SK-N-SH (cell line): ENCODE data around the gene NKAIN4. TPM values are rescaled to one million over a fixed set of nuclear protein-coding genes. Genes with fewer than 3 reads are reported as not detected.

Experiments used
- CTCF ChIA-PET: fragments of 300-600, 350-600 bp; formaldehyde crosslinking; extraction: SDS; loops from one replicate; lab custom pipeline; 2021; lab: Yijun Ruan, JAX
- POLR2A ChIA-PET: fragments of 350-600 bp; sonication (Branson Sonifier 250); formaldehyde crosslinking; extraction: SDS; loops from one replicate; lab custom pipeline; 2020; ENCODE audit warnings: antibody characterized with exemption, inconsistent platforms; lab: Yijun Ruan, JAX
- DNase-seq: peaks from one replicate; pipeline ENCODE4 v3.0.0; 2012
- H2AFZ ChIP-seq: fragments of 200-600 bp; sonication (generic); 2 replicates; pipeline ENCODE4 v1.8.1; 2016; ENCODE audit warnings: antibody characterized with exemption, mild to moderate bottlenecking, low read depth
- H3F3A ChIP-seq: fragments of 200-600 bp; sonication (generic); replicated peaks from 2 replicates; pipeline ENCODE3; 2016; ENCODE audit warnings: antibody characterized with exemption, mild to moderate bottlenecking; ENCODE audit not compliant: insufficient read depth
- H3K27ac ChIP-seq, 2 experiments: fragments of 200-500 bp in 1 of 2; fragments of 200-600 bp in 1 of 2; sonication (Bioruptor generic) in 1 of 2; sonication (generic), shearing (Covaris generic) in 1 of 2; 2 replicates each; pipeline versions ENCODE4 v1.5.1 to v1.6.1; 2014 to 2016; ENCODE audit warnings: low read depth in 2 of 2, inconsistent platforms in 1 of 2, low read length in 1 of 2, mild to moderate bottlenecking in 1 of 2, mixed read lengths in 1 of 2
- H3K27me3 ChIP-seq: fragments of 200-600 bp; sonication (generic), shearing (Covaris generic); 2 replicates; pipeline ENCODE4 v1.6.1; 2016; ENCODE audit warnings: mixed run types; ENCODE audit not compliant: insufficient read depth
- H3K36me3 ChIP-seq, 2 experiments: fragments of 200-500 bp in 1 of 2; fragments of 200-600 bp in 1 of 2; sonication (Bioruptor generic) in 1 of 2; sonication (generic) in 1 of 2; replicated peaks in 1 of 2; 2 replicates each; pipeline versions ENCODE3 to v1.5.1; 2014 to 2016; ENCODE audit warnings: low read length in 1 of 2, mild to moderate bottlenecking in 1 of 2; ENCODE audit not compliant: insufficient read depth in 2 of 2, control insufficient read depth in 1 of 2
- H3K4me1 ChIP-seq, 2 experiments: fragments of 200-500 bp in 1 of 2; fragments of 200-600 bp in 1 of 2; sonication (Bioruptor generic) in 1 of 2; sonication (generic), shearing (Covaris generic) in 1 of 2; 2 replicates each; pipeline versions ENCODE4 v1.5.1 to v1.6.1; 2014 to 2016; ENCODE audit warnings: low read depth in 1 of 2, low read length in 1 of 2, mixed run types in 1 of 2; ENCODE audit not compliant: insufficient read depth in 2 of 2, control insufficient read depth in 1 of 2
- H3K4me2 ChIP-seq: fragments of 200-600 bp; sonication (generic), shearing (Covaris generic); 2 replicates; pipeline ENCODE4 v1.6.1; 2017; ENCODE audit warnings: mixed run types
- H3K4me3 ChIP-seq, 2 experiments: fragments of 200-500 bp in 1 of 2; fragments of 200-600 bp in 1 of 2; sonication (Bioruptor generic) in 1 of 2; sonication (generic), shearing (Covaris generic) in 1 of 2; 2 replicates each; pipeline versions ENCODE4 v1.5.1 to v1.8.1; 2014 to 2016; ENCODE audit warnings: low read depth in 2 of 2, inconsistent platforms in 1 of 2, low read length in 1 of 2, mild to moderate bottlenecking in 1 of 2, mixed read lengths in 1 of 2, moderate library complexity in 1 of 2
- H3K79me2 ChIP-seq: fragments of 200-600 bp; sonication (generic); 2 replicates; pipeline ENCODE4 v1.8.1; 2017; ENCODE audit warnings: mild to moderate bottlenecking; ENCODE audit not compliant: insufficient read depth
- H3K9ac ChIP-seq: fragments of 200-600 bp; sonication (generic); 2 replicates; pipeline ENCODE4 v1.6.1; 2017; ENCODE audit warnings: mixed run types
- H3K9me2 ChIP-seq: fragments of 200-600 bp; sonication (generic); 2 replicates; pipeline ENCODE4 v1.6.1; 2017; ENCODE audit warnings: mixed run types
- H3K9me3 ChIP-seq: fragments of 200-600 bp; sonication (generic); 2 replicates; pipeline ENCODE4 v1.6.1; 2017; ENCODE audit warnings: mixed run types, mild to moderate bottlenecking, moderate library complexity
- H4K20me1 ChIP-seq: fragments of 200-600 bp; sonication (generic); 2 replicates; pipeline ENCODE4 v1.6.1; 2017; ENCODE audit warnings: mild to moderate bottlenecking, mixed run types; ENCODE audit not compliant: insufficient read depth
- CHD2 ChIP-seq: fragments of 150-350 bp; IDR thresholded peaks from 2 replicates; pipeline ENCODE4 v1.6.1; 2018; ENCODE audit warnings: low read length; ENCODE audit not compliant: partially characterized antibody
- ELF1 ChIP-seq: IDR thresholded peaks from 2 replicates; pipeline ENCODE4 v1.4.0; 2012
- EP300 ChIP-seq, 2 experiments: IDR thresholded peaks; 2 replicates each; pipeline versions ENCODE4 v1.4.0 to v1.6.1; 2012; ENCODE audit warnings: borderline replicate concordance in 1 of 2, low read depth in 1 of 2, low read length in 1 of 2
- EZH2phosphoT487 ChIP-seq: fragments of 200-600 bp; sonication (generic); IDR thresholded peaks from 2 replicates; pipeline ENCODE4 v1.6.1; 2017; ENCODE audit warnings: low read depth, mixed run types, mild to moderate bottlenecking, antibody characterized with exemption, moderate library complexity, borderline replicate concordance
- FOSL2 ChIP-seq: IDR thresholded peaks from 2 replicates; pipeline ENCODE4 v1.4.0; 2012; ENCODE audit warnings: low read depth, mild to moderate bottlenecking, moderate library complexity, borderline replicate concordance
- FOXJ3 ChIP-seq: sonication (generic); formaldehyde crosslinking; IDR thresholded peaks from 2 replicates; pipeline ENCODE4 v1.5.1; 2020; ENCODE audit warnings: mild to moderate bottlenecking, missing genetic modification reagents
- FOXM1 ChIP-seq: IDR thresholded peaks from 2 replicates; pipeline ENCODE4 v1.4.0; 2012; ENCODE audit warnings: low read depth, mild to moderate bottlenecking
- GABPA ChIP-seq: IDR thresholded peaks from 2 replicates; pipeline ENCODE4 v1.4.0; 2012; ENCODE audit warnings: low read depth, mild to moderate bottlenecking
- JUND ChIP-seq: IDR thresholded peaks from 2 replicates; pipeline ENCODE4 v1.4.0; 2012
- MAX ChIP-seq: IDR thresholded peaks from 2 replicates; pipeline ENCODE4 v1.4.0; 2012; ENCODE audit warnings: low read depth
- MEF2A ChIP-seq: IDR thresholded peaks from 2 replicates; pipeline ENCODE4 v1.4.0; 2012; ENCODE audit warnings: low read depth, borderline replicate concordance
- MXI1 ChIP-seq: IDR thresholded peaks from 2 replicates; pipeline ENCODE4 v1.6.1; 2012; ENCODE audit warnings: mild to moderate bottlenecking, low read depth, low read length, improper control_type of control experiment
- NRF1 ChIP-seq: IDR thresholded peaks from 2 replicates; pipeline ENCODE4 v1.6.1; 2012; ENCODE audit warnings: low read depth, mild to moderate bottlenecking, low read length
- RAD21 ChIP-seq: IDR thresholded peaks from 2 replicates; pipeline ENCODE4 v1.6.1; 2012; ENCODE audit warnings: mild to moderate bottlenecking, low read length
- RCOR1 ChIP-seq: fragments of 150-350 bp; IDR thresholded peaks from 2 replicates; pipeline ENCODE4 v1.6.1; 2017; ENCODE audit warnings: antibody characterized with exemption, low read length
- RFX5 ChIP-seq: IDR thresholded peaks from 2 replicates; pipeline ENCODE4 v1.6.1; 2012; ENCODE audit warnings: mild to moderate bottlenecking, improper control_type of control experiment, low read length
- RXRA ChIP-seq: IDR thresholded peaks from 2 replicates; pipeline ENCODE4 v1.4.0; 2012; ENCODE audit warnings: low read depth, mild to moderate bottlenecking, borderline replicate concordance
- SIN3A ChIP-seq: IDR thresholded peaks from 2 replicates; pipeline ENCODE4 v1.6.1; 2012; ENCODE audit warnings: low read depth, mild to moderate bottlenecking, low read length, moderate library complexity, borderline replicate concordance
- SMC3 ChIP-seq: IDR thresholded peaks from 2 replicates; pipeline ENCODE4 v1.6.1; 2012; ENCODE audit warnings: low read depth, low read length, improper control_type of control experiment
- TAF1 ChIP-seq: IDR thresholded peaks from 2 replicates; pipeline ENCODE4 v1.6.1; 2012; ENCODE audit warnings: low read depth, mild to moderate bottlenecking, low read length, moderate library complexity, borderline replicate concordance
- TCF12 ChIP-seq: IDR thresholded peaks from 2 replicates; pipeline ENCODE4 v1.4.0; 2012
- YY1 ChIP-seq: IDR thresholded peaks from 2 replicates; pipeline ENCODE4 v1.4.0; 2012; ENCODE audit warnings: low read depth, mild to moderate bottlenecking
- ZBTB33 ChIP-seq: IDR thresholded peaks from 2 replicates; pipeline ENCODE4 v1.4.0; 2012; ENCODE audit warnings: low read depth, borderline replicate concordance
- WGBS: methylation state at CpG from one replicate; pipeline ENCODE4 v1.1.6; 2017; ENCODE audit warnings: low lambda C conversion rate; 5-methylcytosine and 5-hydroxymethylcytosine counted together
- polyA plus RNA-seq, 3 experiments: library from polyadenylated mRNA; depleted of rRNA; stranded (reverse); fragments of >200 nt; gene quantifications; 2 replicates each; pipeline ENCODE4 v1.2.3, GENCODE V29; 2012
- TF ChIP-seq, protein P1 (sequence below): IDR thresholded peaks from 2 replicates; pipeline ENCODE4; 2012
- TF ChIP-seq, protein P2 (sequence below): fragments of 200-600 bp; sonication (generic); IDR thresholded peaks from 2 replicates; pipeline ENCODE4 v1.6.1; 2017; ENCODE audit warnings: antibody characterized with exemption, mild to moderate bottlenecking, moderate library complexity

NKAIN4 gene
- polyA plus RNA-seq, 1 of the 3 experiments (the other 2 are of a cell fraction), result not detected

DNA sequence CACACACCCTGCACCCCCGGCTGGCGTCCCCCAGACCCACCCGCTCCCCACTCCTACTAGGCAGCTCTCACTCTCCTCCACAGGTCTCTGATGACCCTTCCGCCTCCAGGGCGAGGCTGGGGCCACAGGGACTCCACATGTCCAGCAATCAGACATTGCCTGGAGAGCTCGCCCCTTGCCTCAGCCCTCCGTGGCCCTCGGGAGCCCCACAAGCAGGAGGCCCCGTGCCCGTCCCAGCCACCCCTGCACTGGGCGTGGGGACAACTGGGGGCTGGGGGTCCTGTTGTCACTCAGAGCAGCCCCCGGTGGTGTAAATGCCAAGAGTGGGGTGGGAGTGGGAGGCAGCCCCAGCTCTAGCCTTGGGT, 40.3 kb upstream of the NKAIN4 start:
- H3K4me3 ChIP-seq, result no peak overlapping the region
- H3K36me3 ChIP-seq, result peaks cover 0 to under 1% of the 10 kb centered on the region in 2 experiments
- no peak overlapping the region for H3K9ac ChIP-seq
- H2AFZ ChIP-seq, result no peak overlapping the region
- H3K9me3 ChIP-seq, result no peaks in the 10 kb centered on the region
- WGBS, result 69% methylated on average over 9 of the region's 12 CpGs
- no peaks in the 10 kb centered on the region; a peak in 1 of 4 replicates for H3K4me1 ChIP-seq
- H3K27me3 ChIP-seq, result peaks cover 37% of the 10 kb centered on the region
- TF ChIP-seq, protein P1, sequence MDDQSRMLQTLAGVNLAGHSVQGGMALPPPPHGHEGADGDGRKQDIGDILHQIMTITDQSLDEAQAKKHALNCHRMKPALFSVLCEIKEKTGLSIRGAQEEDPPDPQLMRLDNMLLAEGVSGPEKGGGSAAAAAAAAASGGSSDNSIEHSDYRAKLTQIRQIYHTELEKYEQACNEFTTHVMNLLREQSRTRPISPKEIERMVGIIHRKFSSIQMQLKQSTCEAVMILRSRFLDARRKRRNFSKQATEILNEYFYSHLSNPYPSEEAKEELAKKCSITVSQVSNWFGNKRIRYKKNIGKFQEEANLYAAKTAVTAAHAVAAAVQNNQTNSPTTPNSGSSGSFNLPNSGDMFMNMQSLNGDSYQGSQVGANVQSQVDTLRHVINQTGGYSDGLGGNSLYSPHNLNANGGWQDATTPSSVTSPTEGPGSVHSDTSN, result no peak
- TF ChIP-seq MEF2A (no peak), SIN3A (no peak), FOXM1 (no peak), FOXJ3 (CRISPR knock-in tag) (no peak), RAD21 (no peak), JUND (no peak), RCOR1 (no peak), CHD2 (no peak), TAF1 (no peak), ELF1 (no peak), TCF12 (no peak), ZBTB33 (no peak)
- no peaks in the 10 kb centered on the region for H3K79me2 ChIP-seq
- no peaks in the 10 kb centered on the region for H3K9me2 ChIP-seq
- POLR2A ChIA-PET, result no interaction called here
- peaks cover 19% of the 10 kb centered on the region; the same call in 1 of the 2 replicates for H4K20me1 ChIP-seq
- CTCF ChIA-PET, result interaction anchor here (0.8 to 7.2 kb wide), 9 partner anchors 8 to 88 kb away, joined by 3 to 73 read pairs (median 5); no protein-coding TSS in a partner anchor
- no peak overlapping the region for H3K27ac ChIP-seq
- H3K4me2 ChIP-seq, result no peak overlapping the region
- peaks cover 4% of the 10 kb centered on the region for H3F3A ChIP-seq
- no peak for DNase-seq

DNA sequence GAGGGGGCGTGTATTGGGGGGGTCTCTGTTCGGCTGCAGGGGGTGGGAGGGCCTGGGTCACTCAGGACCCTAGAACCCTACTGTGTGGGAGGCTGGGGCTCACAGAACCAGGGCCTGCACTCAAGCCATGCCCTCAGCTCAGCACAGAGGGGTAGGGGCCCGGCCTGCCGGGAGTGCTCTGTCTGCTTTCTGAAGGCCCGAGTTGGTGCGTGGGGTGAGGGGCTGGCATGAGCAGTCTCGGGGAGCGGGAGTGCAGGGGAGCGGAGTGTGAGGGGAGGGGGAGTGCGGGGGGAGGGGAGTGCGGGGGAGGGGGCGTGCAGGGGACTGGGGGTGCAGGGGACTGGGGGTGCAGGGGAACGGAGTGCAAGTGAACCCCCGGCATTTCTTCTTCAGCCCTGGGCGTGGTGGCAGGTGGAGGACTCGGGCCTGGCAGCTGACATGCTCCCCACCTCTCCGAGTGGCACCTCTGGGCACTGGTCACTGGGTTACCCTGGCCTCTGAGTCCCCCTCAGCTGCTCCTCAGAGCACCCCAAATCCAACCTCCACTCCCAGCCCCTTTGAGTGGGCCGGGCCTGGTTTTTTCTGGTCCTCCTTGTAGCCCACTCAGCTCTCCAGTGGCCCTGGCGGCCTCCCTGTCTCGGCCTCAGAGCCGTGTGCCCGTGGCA, 39.7 kb upstream of the NKAIN4 start:
- H4K20me1 ChIP-seq, result peaks cover 21% of the 10 kb centered on the region; the same call in 1 of the 2 replicates

More for the DNA sequence above, 39.7 kb upstream of the NKAIN4 start:
- Histone ChIP-seq H3K27me3 (peaks cover 33% of the 10 kb centered on the region), H3K9me3 (no peaks in the 10 kb centered on the region), H3K27ac (no peak overlapping the region), H3K36me3 (peaks cover 0 to 6% of the 10 kb centered on the region in 2 experiments), H3F3A (peaks cover 4% of the 10 kb centered on the region), H3K4me2 (no peak overlapping the region), H3K9me2 (no peaks in the 10 kb centered on the region), H2AFZ (no peak overlapping the region), H3K4me1 (no peaks in the 10 kb centered on the region; a peak in 1 of 4 replicates), H3K4me3 (no peak overlapping the region), H3K9ac (no peak overlapping the region), H3K79me2 (no peaks in the 10 kb centered on the region)
- peak; percentile 75 for DNase-seq
- ChIA-PET CTCF (interaction anchor here (1.2 to 7.2 kb wide), 8 partner anchors 8 to 88 kb away, joined by 3 to 73 read pairs (median 6); no protein-coding TSS in a partner anchor), POLR2A (no interaction called here)
- TF ChIP-seq JUND (no peak), EZH2phosphoT487 (no peak), NRF1 (no peak), RCOR1 (no peak), MEF2A (no peak), GABPA (no peak), SMC3 (no peak), TCF12 (no peak), FOSL2 (no peak), YY1 (no peak), RXRA (no peak), EP300 (IDR thresholded peaks at IDR 0.05; ENCODE audit: borderline replicate concordance in 1 of 2, low read depth in 1 of 2, low read length in 1 of 2) (no peak), MAX (no peak), RFX5 (no peak), MXI1 (no peak)
- TF ChIP-seq, protein P2, sequence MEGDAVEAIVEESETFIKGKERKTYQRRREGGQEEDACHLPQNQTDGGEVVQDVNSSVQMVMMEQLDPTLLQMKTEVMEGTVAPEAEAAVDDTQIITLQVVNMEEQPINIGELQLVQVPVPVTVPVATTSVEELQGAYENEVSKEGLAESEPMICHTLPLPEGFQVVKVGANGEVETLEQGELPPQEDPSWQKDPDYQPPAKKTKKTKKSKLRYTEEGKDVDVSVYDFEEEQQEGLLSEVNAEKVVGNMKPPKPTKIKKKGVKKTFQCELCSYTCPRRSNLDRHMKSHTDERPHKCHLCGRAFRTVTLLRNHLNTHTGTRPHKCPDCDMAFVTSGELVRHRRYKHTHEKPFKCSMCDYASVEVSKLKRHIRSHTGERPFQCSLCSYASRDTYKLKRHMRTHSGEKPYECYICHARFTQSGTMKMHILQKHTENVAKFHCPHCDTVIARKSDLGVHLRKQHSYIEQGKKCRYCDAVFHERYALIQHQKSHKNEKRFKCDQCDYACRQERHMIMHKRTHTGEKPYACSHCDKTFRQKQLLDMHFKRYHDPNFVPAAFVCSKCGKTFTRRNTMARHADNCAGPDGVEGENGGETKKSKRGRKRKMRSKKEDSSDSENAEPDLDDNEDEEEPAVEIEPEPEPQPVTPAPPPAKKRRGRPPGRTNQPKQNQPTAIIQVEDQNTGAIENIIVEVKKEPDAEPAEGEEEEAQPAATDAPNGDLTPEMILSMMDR, result no peak
- WGBS, result 45% methylated on average over 19 of the region's 22 CpGs
